ENCODE measurements around the gene TNRC18.

TNRC18 gene

GRCh38 chr7:5451391-5451790 lies 27.8 kb upstream of the TNRC18 start:
- no peak for DNase-seq

DNA sequence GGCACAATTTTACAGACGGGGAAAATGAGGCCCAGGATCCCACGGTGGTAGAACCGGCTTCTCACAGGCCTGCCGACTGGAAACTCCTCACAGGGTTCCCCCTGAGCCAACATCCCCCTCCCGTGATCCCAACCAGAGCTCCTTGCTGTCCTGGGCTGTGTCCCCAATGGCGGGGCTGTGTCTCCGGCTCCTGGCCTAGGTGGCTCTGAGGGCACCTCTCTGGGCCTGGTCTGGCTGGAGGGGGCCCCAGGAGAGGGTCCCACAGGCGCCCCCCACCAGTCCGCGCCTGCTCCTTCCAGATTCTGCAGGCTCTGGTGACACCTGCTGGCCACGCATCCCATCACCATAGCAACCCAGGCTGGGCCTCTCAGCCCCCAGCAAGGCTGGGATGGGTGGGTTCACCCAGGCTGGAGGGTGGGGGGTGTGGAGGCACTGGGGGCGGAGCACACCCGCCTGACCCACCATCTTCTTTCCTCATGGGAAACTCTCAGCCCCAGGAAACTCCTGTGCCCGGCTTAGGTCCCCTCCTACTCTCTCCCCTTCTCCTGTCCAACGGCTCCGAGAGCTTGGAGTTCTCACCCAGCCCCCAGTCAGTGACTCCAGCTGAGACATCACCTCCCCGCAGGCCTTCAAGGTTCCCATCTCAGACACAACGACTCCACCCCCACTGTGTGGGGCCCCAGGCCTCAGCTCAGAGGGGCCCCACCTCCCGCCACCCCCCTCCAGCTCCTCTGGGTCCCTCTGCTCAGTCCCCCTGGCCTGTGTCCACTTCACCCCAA lies 27.1 kb upstream of the TNRC18 start:
- DNase-seq = no peak

DNA sequence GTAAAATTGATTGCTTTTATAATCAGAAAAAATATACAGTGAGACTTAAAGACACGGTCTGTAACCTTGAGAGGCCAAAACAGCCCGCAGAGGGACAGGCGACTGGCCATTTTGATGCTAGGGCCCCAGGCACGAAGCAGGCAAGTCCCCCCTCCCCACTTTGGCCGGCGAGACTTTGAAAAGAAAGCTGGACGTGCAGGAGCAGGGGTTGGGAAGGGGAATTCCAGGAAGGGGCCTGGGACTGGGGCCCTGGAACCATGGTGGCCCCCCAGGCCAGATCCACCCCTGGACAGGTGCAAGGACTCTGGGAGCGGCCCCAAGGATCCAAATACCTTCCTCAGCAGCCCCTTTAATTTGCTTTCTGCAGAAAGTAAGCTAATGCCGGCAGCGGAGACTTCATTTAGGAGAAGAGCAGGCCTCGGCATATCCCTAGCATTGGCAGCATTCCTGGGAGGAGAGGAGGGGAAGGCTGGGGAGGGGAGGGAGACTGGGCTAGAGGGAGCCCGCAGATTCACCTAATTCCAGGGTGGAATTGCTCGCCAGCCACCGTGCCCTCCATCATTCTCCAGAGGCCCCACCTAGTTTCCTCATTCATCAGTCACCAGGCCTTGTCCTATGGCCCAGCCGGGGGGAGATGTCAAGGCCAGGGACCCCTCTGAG lies 24.9 kb upstream of the TNRC18 start:
- no peak for DNase-seq

GRCh38 chr7:5445981-5446594 lies 22.5 kb upstream of the TNRC18 start:
- no peak for DNase-seq

GRCh38 chr7:5443678-5444077 lies 20.0 kb upstream of the TNRC18 start:
- no peak for DNase-seq

- DNase-seq = no peak
Measured at GRCh38 chr7:5442757-5443305, 19.2 kb upstream of the TNRC18 start.

DNA sequence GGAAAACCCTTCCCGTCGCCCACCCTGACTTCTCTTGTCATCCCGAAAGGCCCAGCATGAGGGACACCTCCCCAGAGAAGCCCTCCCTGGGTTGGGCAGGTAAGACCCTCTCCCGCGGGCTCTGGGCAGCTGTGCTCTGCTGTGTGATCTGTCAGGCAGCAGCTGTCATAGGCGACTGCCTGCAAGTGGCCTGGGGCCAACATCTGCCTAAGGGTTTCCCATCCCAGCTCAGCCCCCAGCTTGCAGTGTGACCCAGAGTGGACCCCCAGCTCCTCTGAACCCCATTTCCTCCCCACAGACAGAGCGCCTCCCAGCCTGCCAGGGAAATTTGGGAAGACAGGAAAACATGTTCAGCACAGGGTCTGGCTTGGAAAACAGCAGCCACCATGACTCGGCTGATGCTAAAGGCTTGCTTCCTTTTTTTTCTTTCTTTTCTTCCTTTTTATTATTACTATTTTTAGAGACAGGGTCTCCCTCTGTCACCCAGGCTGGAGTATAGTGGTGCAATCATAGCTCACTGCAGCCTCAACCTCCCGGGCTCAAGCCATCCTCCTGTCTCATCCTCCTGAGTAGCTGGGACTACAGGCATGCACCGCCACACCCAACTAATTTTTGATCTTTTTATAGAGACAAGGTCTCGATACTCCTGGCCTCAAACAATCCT lies 18.3 kb upstream of the TNRC18 start:
- no peak for DNase-seq

DNA sequence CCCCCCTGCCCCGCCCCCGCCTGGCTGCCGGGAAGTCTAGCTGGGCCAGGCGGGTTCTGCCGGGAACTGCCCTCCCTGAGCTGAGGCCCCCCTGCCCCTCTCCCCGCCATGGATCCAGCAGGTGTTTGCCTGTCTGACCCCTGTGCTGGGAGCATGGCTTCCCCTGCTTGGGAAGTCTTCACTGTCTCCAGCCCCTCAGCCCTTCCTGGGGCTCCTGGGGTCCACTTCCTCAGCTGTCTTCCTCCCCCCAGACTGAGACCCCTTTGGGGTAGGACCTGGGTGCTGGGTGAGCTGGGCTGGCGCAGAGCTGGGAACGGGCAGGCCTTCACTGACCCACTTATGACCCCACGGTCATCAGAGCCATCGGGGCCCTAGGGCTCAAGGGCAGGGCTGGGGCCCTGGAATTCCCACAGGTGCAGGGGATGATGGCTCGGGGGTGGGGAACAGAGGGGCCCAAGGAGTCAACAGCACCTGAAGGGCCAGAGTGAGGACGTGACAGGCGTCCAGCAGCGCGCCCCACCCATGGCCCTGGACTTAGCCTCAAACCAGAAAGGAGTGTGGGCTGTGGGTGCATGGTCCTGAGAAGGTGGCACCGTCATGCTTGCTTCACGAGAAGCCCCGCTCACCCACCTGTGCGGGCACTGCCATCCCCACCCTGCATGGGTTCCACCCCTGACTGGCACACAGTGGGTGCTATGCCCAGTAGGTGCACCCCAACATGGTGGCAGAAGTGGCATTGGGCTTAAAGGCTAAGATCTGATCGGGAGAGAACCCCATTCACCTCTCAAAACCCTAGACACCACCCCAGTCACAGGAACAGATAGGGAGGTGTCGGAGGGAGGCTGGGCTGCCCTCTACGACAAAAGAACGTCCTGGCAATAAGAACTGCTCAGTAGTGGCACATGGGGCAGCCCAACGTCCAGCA lies 16.2 kb upstream of the TNRC18 start:
- DNase-seq = no peak

DNA sequence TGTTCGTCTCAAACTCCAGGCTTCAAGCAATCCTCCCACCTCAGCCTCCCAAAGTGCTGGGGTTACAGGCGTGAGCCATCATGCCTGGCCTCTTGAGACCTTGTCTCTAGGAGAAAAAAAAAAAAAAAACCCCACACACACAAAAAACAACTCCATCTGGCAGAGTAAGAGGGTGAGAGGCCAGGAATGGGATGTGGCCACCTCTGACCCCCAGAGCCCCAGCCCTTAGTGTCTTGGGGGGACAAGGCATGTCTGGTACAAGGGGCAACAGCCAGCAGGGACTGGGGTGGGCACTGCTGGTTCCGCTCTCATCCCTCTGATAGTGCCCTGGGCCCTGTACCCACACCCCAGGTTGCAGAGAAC lies 15.6 kb upstream of the TNRC18 start:
- no peak for DNase-seq

GRCh38 chr7:5437987-5438386 lies 14.4 kb upstream of the TNRC18 start:
- DNase-seq = no peak

DNA sequence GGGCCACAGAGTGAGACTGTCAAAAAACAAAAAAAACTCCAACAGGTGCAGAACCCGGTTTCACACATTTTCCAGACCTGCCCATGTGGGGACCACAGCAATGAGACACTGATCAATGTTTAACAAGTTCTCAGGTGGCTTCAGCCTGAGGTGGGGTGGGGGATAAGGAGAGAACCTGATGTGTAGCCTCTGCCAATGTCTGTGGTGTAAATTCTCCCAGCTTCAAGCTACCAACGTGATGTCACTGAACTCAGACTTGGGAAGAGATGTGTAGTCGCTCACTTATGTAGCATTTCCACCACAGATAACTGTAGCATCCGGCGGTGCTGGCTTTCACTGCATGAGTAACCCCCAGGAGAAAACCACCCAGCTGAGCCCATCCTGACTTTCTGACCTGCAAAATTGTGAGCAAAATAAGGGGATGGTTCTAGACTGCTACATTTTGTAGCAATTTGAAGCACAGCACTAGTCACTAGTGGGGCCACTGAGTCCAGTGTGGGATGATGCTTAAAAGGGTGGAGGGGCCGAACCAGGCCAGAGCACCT lies 13.8 kb upstream of the TNRC18 start:
- no peak for DNase-seq

DNA sequence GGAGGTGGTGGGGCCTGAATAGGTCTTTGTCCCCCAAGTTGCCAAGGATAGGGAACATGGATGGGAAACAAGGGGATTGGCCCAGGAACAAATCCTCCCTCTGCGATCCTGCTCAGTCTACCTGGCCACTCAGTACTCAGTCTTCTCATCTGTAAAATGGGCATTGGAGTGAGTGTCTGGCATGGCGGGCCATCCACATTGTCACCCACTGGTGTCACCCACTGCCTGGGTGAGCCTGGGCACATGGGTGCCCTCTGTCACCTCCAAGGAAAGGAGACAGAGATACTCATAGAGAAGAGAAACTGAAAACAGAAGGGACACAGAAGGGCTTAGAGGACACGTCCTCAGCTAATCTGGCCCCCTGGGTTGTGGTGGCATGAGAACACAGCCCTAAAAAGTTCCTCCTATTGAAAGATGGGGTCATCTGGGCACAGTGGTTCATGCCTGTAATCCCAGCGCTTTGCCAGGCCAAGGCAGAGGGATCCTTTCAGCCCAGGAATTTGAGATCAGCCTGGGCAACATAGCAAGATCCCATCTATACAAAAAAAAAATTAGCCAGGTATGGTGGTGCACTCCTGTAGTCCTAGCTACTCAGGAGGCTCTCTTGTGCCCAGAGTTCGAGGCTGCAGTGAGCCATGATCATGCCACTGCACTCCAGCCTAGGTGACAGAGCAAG lies 12.5 kb upstream of the TNRC18 start:
- DNase-seq = no peak

DNA sequence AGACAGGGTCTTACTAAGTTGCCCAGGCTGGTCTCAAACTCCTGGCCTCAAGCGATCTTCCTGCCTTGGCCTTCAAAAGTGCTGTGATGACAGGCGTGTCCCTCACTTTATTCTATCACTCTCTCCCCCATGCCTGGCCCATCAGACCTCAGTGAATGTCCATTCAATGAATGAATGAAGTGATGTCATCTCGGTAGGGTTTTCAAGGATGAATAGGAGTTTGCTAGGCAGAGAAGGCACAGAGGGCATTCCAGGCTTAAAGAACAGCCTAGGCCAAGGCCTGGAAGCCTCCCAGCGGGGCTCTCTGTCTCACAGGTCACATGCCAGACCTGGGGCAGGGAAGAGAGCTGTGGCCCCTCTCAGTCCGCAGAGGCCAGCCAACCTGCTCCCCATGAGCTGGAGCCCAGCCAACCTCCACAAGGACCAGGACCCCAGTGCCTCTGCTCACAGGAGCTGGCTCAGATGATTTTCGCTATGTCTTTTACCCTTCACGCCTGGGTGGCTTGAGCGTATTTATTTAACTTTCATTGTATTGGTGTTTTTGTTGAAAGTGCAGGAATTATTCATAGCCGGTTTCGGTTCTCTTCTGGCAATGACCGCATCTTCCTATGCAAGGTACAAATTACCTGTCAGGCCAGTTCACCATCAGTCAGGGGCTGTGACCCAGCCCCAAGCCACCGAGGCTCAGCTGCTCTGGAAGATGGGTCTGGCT lies 11.8 kb upstream of the TNRC18 start:
- no peak for DNase-seq

DNA sequence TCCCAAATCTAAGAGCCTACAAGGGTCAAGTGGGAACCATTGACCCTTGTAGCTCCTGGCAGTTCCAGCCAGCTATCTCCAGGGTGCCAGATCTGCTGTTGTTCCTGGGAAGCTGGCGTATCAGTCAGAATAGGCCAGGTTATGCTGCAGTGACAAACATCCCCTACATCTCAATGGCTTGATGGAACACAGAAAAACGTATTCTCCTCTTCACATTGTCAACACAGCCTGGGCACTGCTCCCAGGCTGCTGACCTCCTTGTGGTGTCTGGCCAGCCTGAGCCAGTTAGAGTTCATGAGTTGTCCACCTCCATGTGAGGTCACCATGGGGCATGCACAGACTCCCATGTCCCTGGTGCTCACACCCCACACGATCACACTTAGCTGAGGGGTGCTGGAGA lies 9.5 kb upstream of the TNRC18 start:
- no peak for DNase-seq

GRCh38 chr7:5432691-5433090 lies 9.1 kb upstream of the TNRC18 start:
- DNase-seq = no peak

- no peak for DNase-seq
Measured at GRCh38 chr7:5431560-5432015, 8.0 kb upstream of the TNRC18 start.

DNA sequence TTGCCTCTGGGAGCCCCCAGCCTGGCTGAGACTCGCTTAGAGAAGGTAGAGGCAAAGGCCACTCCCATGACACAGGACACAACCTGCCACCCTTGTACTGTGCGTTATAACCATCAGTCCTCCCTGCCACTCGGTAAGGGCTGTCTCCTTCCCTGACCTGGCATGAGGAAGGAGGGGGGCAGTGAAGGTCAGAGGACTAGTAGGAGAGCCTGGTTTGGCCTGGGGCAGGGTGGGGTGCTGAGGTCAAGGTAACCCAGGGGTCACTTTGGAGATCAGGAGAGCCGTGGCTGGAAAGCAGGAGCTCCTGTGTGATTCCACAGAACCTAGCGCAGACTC lies 6.9 kb upstream of the TNRC18 start:
- DNase-seq = no peak

- no peak for DNase-seq
Measured at GRCh38 chr7:5429857-5430611, 6.4 kb upstream of the TNRC18 start.

DNA sequence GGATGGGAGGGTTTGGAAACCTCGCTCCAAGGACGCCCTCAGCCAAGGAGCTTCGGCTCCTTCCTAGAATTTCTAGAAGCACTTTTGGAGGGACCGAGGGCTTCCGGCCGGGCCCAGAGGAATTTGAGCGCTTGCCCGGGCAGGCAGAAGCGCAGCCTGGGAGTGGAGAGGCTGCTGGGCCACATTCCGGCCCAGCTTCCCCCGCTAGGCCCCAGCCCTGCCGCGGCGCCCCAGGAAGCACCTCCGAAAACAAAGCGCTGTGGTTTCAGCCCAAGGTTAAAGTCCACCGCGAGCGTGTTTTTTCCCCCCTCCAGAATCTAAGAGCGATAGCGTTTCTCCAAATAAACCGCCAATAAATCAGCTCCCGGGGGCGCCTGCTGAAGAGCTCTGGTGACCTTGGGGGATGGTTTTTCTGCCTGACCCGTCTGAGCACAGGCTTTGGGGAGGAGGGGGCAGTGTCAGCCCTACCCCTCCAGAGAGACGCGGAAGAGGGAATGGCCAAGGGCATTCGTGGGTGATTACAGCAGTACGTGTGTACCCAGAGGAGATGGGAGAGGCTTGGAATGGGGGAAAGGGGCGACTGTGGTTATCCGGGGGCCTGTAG lies 5.7 kb upstream of the TNRC18 start:
- no peak for DNase-seq
